Stimulated activated CD4-positive, alpha-beta T cell treated with anti-CD3 and anti-CD28 coated beads, Interleukin-4, amount 100 ng/mL, for 4 hours (primary cell): ENCODE measurements around the gene EYS.
"Not testable (repeated sequence)": the region's sequence is repeated elsewhere in the genome, so short reads cannot be mapped to it uniquely, and the experiment has no call there.

ENCODE experiments used
- DNase-seq, 2 experiments: peaks; one replicate each; pipeline ENCODE4 v3.0.0-alpha.2; 2020

The EYS gene

GRCh38 chr6:65631711-65632110 lies 75.3 kb downstream of the EYS start:
- no peak for DNase-seq

DNA sequence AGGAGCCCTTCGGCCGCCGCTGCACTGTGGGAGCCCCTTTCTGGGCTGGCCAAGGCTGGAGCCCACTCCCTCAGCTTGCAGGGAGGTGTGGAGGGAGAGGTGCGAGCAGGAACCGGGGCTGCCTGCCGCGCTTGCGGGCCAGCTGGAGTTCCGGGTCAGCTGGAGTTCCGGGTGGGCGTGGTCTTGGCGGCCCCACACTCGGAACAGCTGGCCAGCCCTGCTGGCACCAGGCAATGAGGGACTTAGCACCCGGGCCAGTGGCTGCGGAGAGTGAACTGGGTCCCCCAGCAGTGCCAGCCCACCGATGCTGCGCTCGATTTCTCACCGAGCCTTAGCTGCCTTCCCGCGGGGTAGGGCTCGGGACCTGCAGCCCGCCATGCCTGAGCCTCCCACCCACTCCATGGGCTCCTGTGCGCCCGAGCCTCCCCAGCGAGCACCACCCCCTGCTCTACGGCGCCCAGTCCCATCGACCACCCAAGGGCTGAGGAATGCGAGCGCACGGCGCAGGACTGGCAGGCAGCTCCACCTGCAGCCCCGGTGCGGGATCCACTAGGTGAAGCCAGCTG lies 79.5 kb downstream of the EYS start:
- not testable (repeated sequence) for DNase-seq

GRCh38 chr6:65627015-65627414 lies 80.0 kb downstream of the EYS start:
- no peak for DNase-seq

- no peak for DNase-seq
Observed at GRCh38 chr6:65623566-65623965, 83.5 kb downstream of the EYS start.

GRCh38 chr6:65610746-65611145 lies 96.3 kb downstream of the EYS start:
- no peak for DNase-seq

GRCh38 chr6:65595540-65595939 lies 111.5 kb downstream of the EYS start:
- DNase-seq, result no peak

DNA sequence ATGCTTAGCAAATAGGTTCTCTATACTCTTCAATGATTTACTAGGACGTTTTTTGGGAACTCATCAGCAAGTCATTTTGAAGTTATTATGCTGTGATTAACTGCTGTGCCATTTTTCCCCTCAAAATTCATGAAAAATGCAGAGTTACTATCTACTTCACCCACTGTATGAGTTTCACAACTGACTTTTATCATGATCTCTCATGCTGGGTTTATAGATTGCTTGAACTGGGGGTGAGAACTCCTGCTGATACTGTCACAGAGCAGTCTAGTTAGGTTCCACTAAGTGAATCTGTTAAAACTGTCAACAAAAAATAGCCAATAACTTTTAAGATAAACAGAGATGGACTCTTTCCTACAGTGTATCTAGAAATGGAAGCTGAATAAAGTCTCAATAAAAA lies 136.7 kb downstream of the EYS start:
- no peak for DNase-seq

DNA sequence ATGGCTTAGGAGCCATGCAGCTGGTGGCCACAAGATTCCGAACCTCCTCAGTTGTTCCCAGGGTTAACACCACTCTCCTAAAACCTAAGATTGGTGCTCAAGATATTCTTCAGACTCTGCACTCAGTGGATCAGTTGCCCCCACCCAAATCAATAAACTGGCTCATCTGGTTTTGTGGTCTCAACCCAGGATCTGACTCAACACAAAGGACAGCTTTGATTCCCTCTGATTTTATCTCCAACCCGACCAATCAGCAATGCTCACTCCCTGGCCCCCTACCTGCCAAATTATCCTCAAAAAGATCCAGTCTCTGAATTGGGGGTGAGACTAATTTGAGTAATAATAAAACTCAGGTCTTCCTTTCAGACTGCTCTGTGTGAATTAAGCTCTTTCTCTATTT lies 137.5 kb downstream of the EYS start:
- no peak for DNase-seq

- DNase-seq, result not testable (repeated sequence)
Observed at GRCh38 chr6:65569056-65569455, 138.0 kb downstream of the EYS start.

DNA sequence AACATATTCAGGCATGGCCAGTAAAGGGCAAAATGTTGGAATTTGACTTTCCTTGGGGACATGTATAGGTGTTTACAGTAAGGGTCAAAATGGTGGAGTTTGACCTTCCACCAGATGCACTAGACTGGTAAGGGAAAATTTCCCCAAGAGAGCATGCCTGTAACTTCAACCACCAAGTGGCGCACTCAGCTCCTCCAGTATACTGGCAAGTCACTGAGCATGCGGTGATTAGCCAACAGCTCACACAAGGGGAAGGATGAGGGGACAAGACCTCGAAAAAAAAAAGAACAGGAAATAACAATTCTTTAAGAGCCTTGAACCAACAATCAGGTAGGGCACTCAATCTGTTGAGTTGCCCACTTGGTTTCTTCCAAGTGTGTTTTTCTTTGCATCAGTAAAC lies 140.9 kb downstream of the EYS start:
- no peak for DNase-seq

GRCh38 chr6:65558071-65558470 lies 149.0 kb downstream of the EYS start:
- DNase-seq, result no peak

DNA sequence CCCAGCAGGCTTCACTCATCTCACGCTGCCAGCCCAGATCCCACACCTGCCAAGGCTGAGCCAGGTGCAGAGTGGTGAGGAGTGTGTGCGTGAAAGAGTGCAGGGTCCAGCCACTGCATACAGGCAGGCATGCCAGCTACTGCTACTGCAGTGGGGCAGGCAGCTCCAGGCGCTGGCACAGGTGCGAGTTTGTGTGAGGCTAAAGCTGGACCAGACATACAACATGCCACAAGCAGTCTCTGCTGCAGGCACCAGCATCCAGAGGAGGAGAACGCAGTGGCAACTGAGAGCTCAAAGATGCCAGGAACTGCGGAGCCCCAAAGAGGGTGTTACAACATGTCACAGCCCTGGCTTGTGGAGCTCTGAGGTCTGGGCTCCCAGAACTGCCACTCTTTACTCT lies 149.8 kb downstream of the EYS start:
- DNase-seq, result no peak

DNA sequence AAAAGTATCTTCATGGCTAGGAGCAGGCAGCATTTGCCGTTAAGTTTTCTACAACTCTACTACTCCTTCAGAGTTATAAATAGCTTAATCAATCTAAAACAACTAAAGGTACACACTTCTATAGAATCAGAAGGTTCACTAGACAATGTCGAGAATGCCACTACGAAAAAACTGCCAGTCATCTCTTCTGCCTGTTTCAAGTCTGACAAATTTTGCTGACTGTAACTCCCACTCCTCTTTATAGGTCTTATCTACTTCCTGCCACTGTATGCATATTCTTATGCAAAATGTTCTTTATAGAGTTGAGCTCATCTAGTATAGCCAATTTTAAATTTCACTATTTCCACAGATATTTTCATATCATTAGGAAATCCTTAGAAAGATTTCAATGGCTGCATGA lies 160.1 kb downstream of the EYS start:
- DNase-seq, result no peak

DNA sequence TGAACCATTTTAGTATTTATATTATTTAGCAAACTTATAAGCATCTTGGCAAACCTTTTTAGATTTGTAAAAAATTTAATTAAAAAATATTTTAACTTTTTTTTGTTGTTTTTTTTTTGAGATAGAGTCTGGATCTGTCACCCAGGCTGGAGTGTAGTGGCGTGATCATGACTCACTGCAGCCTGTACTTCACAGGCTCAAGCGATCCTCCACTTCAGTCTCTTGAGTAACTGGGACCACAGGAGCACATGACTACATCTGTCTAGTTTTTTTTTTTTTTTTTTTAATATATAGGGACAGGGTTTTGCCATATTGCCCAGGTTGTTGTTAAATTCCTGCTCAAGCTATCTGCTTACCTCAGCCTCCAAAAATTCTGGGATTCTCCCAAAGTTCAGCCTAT lies 161.1 kb downstream of the EYS start:
- no peak for DNase-seq

GRCh38 chr6:65538644-65539043 lies 168.4 kb downstream of the EYS start:
- DNase-seq, result no peak

GRCh38 chr6:65537600-65537999 lies 169.4 kb downstream of the EYS start:
- no peak for DNase-seq

- no peak for DNase-seq
Observed at GRCh38 chr6:65531533-65531932, 175.5 kb downstream of the EYS start.

DNA sequence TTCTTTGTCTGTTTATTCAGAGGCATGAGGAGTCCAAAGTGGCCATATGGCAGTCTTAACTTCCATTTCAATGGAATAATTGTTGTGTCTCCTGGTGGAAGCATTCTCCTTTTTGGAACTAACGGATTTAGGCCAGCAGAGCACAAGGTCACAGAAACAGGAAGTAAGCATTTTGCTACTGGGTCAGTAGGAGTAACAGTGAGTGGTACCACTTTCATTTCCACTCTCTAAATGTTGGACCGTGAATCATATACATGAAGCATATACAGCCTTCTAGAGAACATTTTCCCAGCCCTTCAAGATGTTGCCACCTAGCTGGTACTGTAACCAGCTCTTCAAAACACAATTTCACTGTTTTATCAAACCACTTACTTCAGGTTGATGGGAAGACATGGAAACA lies 182.8 kb downstream of the EYS start:
- DNase-seq, result no peak

DNA sequence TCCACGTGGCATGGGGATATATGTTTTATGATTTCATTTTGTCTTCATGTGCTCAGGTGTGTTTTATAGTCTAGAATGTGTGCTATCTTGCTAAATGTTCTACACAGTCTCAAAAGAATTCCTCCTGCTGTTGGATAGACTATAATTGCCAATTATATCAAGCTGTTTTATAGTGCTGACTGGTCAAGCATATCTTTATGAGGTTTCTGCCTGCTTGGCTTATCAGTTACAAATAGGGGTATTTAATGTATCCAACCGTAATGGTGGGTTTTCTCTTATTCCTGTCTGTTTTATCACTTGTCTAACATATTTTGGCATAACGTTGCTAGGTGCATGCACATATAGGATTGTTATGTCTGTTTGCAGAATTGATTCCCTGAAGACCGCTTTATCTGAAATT lies 201.3 kb downstream of the EYS start:
- no peak for DNase-seq

DNA sequence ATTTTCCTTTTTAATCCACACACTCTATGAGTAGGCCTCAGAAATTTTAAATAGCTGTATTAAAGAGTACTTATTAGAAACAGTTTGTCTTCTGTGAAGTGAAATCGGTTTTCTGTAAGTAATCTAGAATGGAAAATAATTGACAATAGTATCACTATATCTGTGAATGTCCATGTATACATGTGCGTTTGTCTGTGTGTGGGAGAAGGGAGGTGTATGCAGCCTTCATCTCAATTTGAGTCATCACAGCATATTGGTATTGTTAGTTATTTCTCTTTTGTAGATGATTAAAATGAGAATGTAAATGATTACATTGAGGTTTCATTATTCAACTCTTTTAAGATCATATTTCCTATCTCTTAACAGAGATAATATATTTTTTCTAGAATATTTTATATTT lies 206.0 kb downstream of the EYS start:
- no peak for DNase-seq

DNA sequence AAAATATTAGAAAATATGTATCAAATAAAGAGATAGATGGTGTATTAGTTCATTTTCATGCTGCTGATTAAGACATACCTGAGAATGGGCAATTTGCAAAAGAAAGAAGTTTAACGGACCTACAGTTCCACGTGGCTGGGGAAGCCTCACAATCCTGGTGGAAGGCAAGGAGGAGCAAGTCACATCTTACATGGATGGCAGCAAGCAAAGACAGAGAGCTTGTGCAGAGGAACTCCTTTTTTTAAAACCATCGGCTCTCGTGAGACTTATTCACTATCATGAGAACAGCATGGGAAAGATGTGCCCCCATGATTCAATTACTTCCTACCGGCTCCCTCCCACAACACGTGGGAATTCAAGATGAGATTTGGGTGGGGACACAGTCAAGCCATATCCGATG lies 223.4 kb downstream of the EYS start:
- not testable (repeated sequence) for DNase-seq

GRCh38 chr6:65469650-65470049 lies 237.4 kb downstream of the EYS start:
- no peak for DNase-seq

GRCh38 chr6:65468307-65468706 lies 238.7 kb downstream of the EYS start:
- DNase-seq, result no peak

GRCh38 chr6:65461121-65461520 lies 245.9 kb downstream of the EYS start:
- DNase-seq, result no peak

- no peak for DNase-seq
Observed at GRCh38 chr6:65452333-65452732, 254.7 kb downstream of the EYS start.

GRCh38 chr6:65450451-65450850 lies 256.6 kb downstream of the EYS start:
- no peak for DNase-seq
